ENCODE measurements around the gene SNX30.

Gene SNX30

GRCh38 chr9:112846528-112847488 is 96.2 kb downstream of the SNX30 start:
- no peak overlapping the region for H3K4me3 ChIP-seq (ENCODE audit: low read depth, low read length)
- TF ChIP-seq CTCF (IDR thresholded peaks at IDR 0.05; ENCODE audit: low read depth, low read length, missing control alignments), result no peak
- no peak for DNase-seq (ENCODE audit: low read depth)

- no peak for DNase-seq (ENCODE audit: low read depth)
- TF ChIP-seq CTCF (IDR thresholded peaks at IDR 0.05; ENCODE audit: low read depth, low read length, missing control alignments), result no peak
- H3K4me3 ChIP-seq (ENCODE audit: low read depth, low read length), result no peak overlapping the region
These were observed 98.0 kb downstream of the SNX30 start for GRCh38 chr9:112848316-112849151.

GRCh38 chr9:112849363-112849922 is 98.9 kb downstream of the SNX30 start:
- DNase-seq (ENCODE audit: low read depth), result no peak
- H3K4me3 ChIP-seq (ENCODE audit: low read depth, low read length), result no peak overlapping the region
- TF ChIP-seq CTCF (IDR thresholded peaks at IDR 0.05; ENCODE audit: low read depth, low read length, missing control alignments), result no peak

GRCh38 chr9:112850840-112851239 is 100.3 kb downstream of the SNX30 start:
- no peak for DNase-seq (ENCODE audit: low read depth)
- no peak for TF ChIP-seq CTCF (IDR thresholded peaks at IDR 0.05; ENCODE audit: low read depth, low read length, missing control alignments)

GRCh38 chr9:112852741-112853504 is 102.4 kb downstream of the SNX30 start:
- no peak overlapping the region for H3K4me3 ChIP-seq (ENCODE audit: low read depth, low read length)
- no peak for TF ChIP-seq CTCF (IDR thresholded peaks at IDR 0.05; ENCODE audit: low read depth, low read length, missing control alignments)
- no peak for DNase-seq (ENCODE audit: low read depth)

More at GRCh38 chr9:112850840-112851239, 100.3 kb downstream of the SNX30 start:
- no peak overlapping the region for H3K4me3 ChIP-seq (ENCODE audit: low read depth, low read length)

- no peak for DNase-seq (ENCODE audit: low read depth)
- no peak for TF ChIP-seq CTCF (IDR thresholded peaks at IDR 0.05; ENCODE audit: low read depth, low read length, missing control alignments)
- H3K4me3 ChIP-seq (ENCODE audit: low read depth, low read length), result no peak overlapping the region
These were observed 103.5 kb downstream of the SNX30 start for GRCh38 chr9:112853882-112854585.
